Measurements from ENCODE around the gene NLGN2. TPM values are rescaled to one million over a fixed set of nuclear protein-coding genes. Genes with fewer than 3 reads are reported as not detected.

NLGN2 gene
- total and polyA plus RNA-seq, 2 experiments from 2014 or later = 14.4 to 38.7 TPM

- no peak overlapping the region for H2AFZ ChIP-seq
- H3K27me3 Mint-ChIP-seq (ENCODE audit: insufficient read depth, low read depth, poor library complexity) = peaks cover 11% of the 10 kb centered on the region
- H3K27ac Mint-ChIP-seq = no peak overlapping the region
- no peak for TF ChIP-seq POLR2AphosphoS5 (IDR thresholded peaks at IDR 0.05; ENCODE audit: low read depth)
- TF ChIP-seq CTCF (conservative IDR thresholded peaks at IDR 0.05; ENCODE audit: low read depth in 2 of 2) = 0 out of 4 replicates have a peak, but pooled peaks of 1 of the 2 experiments have one; percentile 4
- no peak overlapping the region for H3K27ac ChIP-seq (ENCODE audit: low read depth)
- H3K36me3 ChIP-seq (ENCODE audit: insufficient read depth) = no peaks in the 10 kb centered on the region
- no peak overlapping the region for H3K4me3 ChIP-seq
- no peak overlapping the region for H3K4me2 ChIP-seq
- no peaks in the 10 kb centered on the region; the same call in 1 of the 2 replicates for H4K20me1 ChIP-seq (replicated peaks; ENCODE audit: insufficient read depth)
- no peak overlapping the region for H3K4me3 Mint-ChIP-seq
- DNase-seq (ENCODE audit: low spot score) (no peak), ATAC-seq (peak; percentile 8; the same call in 2 of the 3 replicates)
- H3K79me2 ChIP-seq (replicated peaks; ENCODE audit: insufficient read depth) = no peaks in the 10 kb centered on the region
- no peaks in the 10 kb centered on the region for H3K27me3 ChIP-seq (ENCODE audit: insufficient read depth)
- H3F3A ChIP-seq (replicated peaks; ENCODE audit: low read depth) = no peaks in the 10 kb centered on the region
- peaks cover 39% of the 10 kb centered on the region for H3K4me1 Mint-ChIP-seq
- H3K4me1 ChIP-seq (ENCODE audit: insufficient read depth) = no peaks in the 10 kb centered on the region
- peaks cover 17% of the 10 kb centered on the region for H3K36me3 Mint-ChIP-seq (ENCODE audit: low read depth)
- H3K9me2 ChIP-seq (ENCODE audit: insufficient read depth) = no peaks in the 10 kb centered on the region
- no peaks in the 10 kb centered on the region for H3K9me3 Mint-ChIP-seq
Measured at GRCh38 chr17:7417056-7417655, 9.5 kb downstream of the NLGN2 start.

- no peaks in the 10 kb centered on the region for H3K36me3 ChIP-seq (ENCODE audit: insufficient read depth)
- TF ChIP-seq POLR2AphosphoS5 (IDR thresholded peaks at IDR 0.05; ENCODE audit: low read depth) = no peak
- no peak for TF ChIP-seq EZH2 (IDR thresholded peaks at IDR 0.05; ENCODE audit: low read depth, unreplicated experiment)
- TF ChIP-seq JUNB (IDR thresholded peaks at IDR 0.05; ENCODE audit: unreplicated experiment) = no peak
- TF ChIP-seq CREB1 (CRISPR knock-in tag; IDR thresholded peaks at IDR 0.05; ENCODE audit: low read depth) = no peak
- TF ChIP-seq ETS1 (IDR thresholded peaks at IDR 0.05) = no peak
- TF ChIP-seq ZNF462 (CRISPR knock-in tag; IDR thresholded peaks at IDR 0.05) = no peak
- no peak for TF ChIP-seq ZNF331 (CRISPR knock-in tag; IDR thresholded peaks at IDR 0.05; ENCODE audit: low read depth)
- no peak for TF ChIP-seq EZH2phosphoT487 (IDR thresholded peaks at IDR 0.05; ENCODE audit: unreplicated experiment)
- TF ChIP-seq ZNF114 (CRISPR knock-in tag; IDR thresholded peaks at IDR 0.05) = no peak
Measured at GRCh38 chr17:7418472-7419152, 11.0 kb downstream of the NLGN2 start.

More at GRCh38 chr17:7418472-7419152, 11.0 kb downstream of the NLGN2 start:
- Mint-ChIP-seq H3K4me3 (no peak overlapping the region), H3K4me1 (peaks cover 28% of the 10 kb centered on the region), H3K27ac (no peak overlapping the region), H3K27me3 (ENCODE audit: insufficient read depth, low read depth, poor library complexity) (peaks cover 16% of the 10 kb centered on the region), H3K36me3 (ENCODE audit: low read depth) (peaks cover 17% of the 10 kb centered on the region), H3K9me3 (no peaks in the 10 kb centered on the region)
- H3K27me3 ChIP-seq (ENCODE audit: insufficient read depth) = no peaks in the 10 kb centered on the region
- no peaks in the 10 kb centered on the region for H3K4me1 ChIP-seq (ENCODE audit: insufficient read depth)
- no peaks in the 10 kb centered on the region; the same call in 1 of the 2 replicates for H4K20me1 ChIP-seq (replicated peaks; ENCODE audit: insufficient read depth)
- H3K27ac ChIP-seq (ENCODE audit: low read depth) = no peak overlapping the region
- no peaks in the 10 kb centered on the region for H3K79me2 ChIP-seq (replicated peaks; ENCODE audit: insufficient read depth)
- H3F3A ChIP-seq (replicated peaks; ENCODE audit: low read depth) = no peaks in the 10 kb centered on the region
- DNase-seq (ENCODE audit: low spot score) = no peak
- no peak; the same call in 2 of the 3 replicates for ATAC-seq
- no peaks in the 10 kb centered on the region for H3K9me2 ChIP-seq (ENCODE audit: insufficient read depth)
- H3K4me2 ChIP-seq = no peak overlapping the region
- no peak overlapping the region for H3K4me3 ChIP-seq
- H2AFZ ChIP-seq = no peak overlapping the region

All from GM23338 (cell line).